Common myeloid progenitor, CD34-positive (primary cell): ENCODE results near the gene OXLD1.

Experiments used
- CTCF ChIA-PET: fragments of 350-600 bp; sonication (Branson Sonifier 250); formaldehyde crosslinking; loops from one replicate; lab custom pipeline; 2021; ENCODE audit warnings: antibody characterized with exemption; lab: Charles Lee
- POLR2A ChIA-PET: fragments of 350-600 bp; sonication (Branson Sonifier 250); formaldehyde crosslinking; loops from one replicate; lab custom pipeline; 2021; ENCODE audit warnings: antibody characterized with exemption; lab: Charles Lee
- DNase-seq, 3 donors: peaks; one replicate each; pipeline versions ENCODE4 v3.0.0 to v3.0.0-alpha.2; 2013
- H3K27ac ChIP-seq, 2 experiments: 1 replicate in 1 of 2; 2 replicates in 1 of 2; pipeline ENCODE4 v1.7.0; 2013; ENCODE audit warnings: inconsistent platforms in 2 of 2, low read length in 2 of 2, mild to moderate bottlenecking in 2 of 2, low read depth in 1 of 2, moderate library complexity in 1 of 2; ENCODE audit not compliant: severe bottlenecking in 2 of 2, insufficient read depth in 1 of 2, poor library complexity in 1 of 2
- H3K27me3 ChIP-seq, 5 experiments: replicated peaks in 2 of 5; 1 replicate in 3 of 5; 2 replicates in 2 of 5; pipeline versions ENCODE4 v1.6.1 to v1.7.0; 2013; ENCODE audit warnings: low read length in 4 of 5, mild to moderate bottlenecking in 2 of 5, moderate library complexity in 2 of 5, inconsistent platforms in 1 of 5; ENCODE audit not compliant: insufficient read depth in 5 of 5, control insufficient read depth in 4 of 5
- H3K36me3 ChIP-seq, 4 experiments: 1 replicate in 2 of 4; 2 replicates in 2 of 4; pipeline versions ENCODE4 v1.6.1 to v1.7.0; 2013; ENCODE audit warnings: low read length in 3 of 4, control low read depth in 1 of 4, mild to moderate bottlenecking in 1 of 4; ENCODE audit not compliant: control insufficient read depth in 4 of 4, insufficient read depth in 4 of 4
- H3K4me1 ChIP-seq, 4 experiments: 1 replicate in 3 of 4; 2 replicates in 1 of 4; pipeline versions ENCODE4 v1.6.1 to v1.7.1; 2013; ENCODE audit warnings: low read length in 3 of 4, mild to moderate bottlenecking in 3 of 4, control low read depth in 1 of 4, inconsistent platforms in 1 of 4, moderate library complexity in 1 of 4; ENCODE audit not compliant: control insufficient read depth in 4 of 4, insufficient read depth in 4 of 4; ENCODE audit errors: control extremely low read depth in 1 of 4
- H3K4me3 ChIP-seq, 7 experiments: 1 replicate in 4 of 7; 2 replicates in 3 of 7; pipeline versions ENCODE4 v1.5.1 to v1.7.0; 2013; ENCODE audit warnings: mild to moderate bottlenecking in 7 of 7, low read length in 6 of 7, moderate library complexity in 6 of 7, inconsistent platforms in 2 of 7, low read depth in 2 of 7, control low read depth in 1 of 7; ENCODE audit not compliant: insufficient read depth in 4 of 7, control insufficient read depth in 1 of 7; ENCODE audit errors: extremely low read depth in 1 of 7
- H3K9me3 ChIP-seq, 5 experiments: 1 replicate in 4 of 5; 2 replicates in 1 of 5; pipeline versions ENCODE4 v1.6.1 to v1.7.1; 2013; ENCODE audit warnings: low read length in 4 of 5, mild to moderate bottlenecking in 2 of 5, inconsistent platforms in 1 of 5, low read depth in 1 of 5, moderate library complexity in 1 of 5; ENCODE audit not compliant: control insufficient read depth in 4 of 5, insufficient read depth in 2 of 5; ENCODE audit errors: control extremely low read depth in 1 of 5
- WGBS: methylation state at CpG from one replicate; pipeline ENCODE4 v1.1.5; 2013; ENCODE audit not compliant: insufficient coverage; 5-methylcytosine and 5-hydroxymethylcytosine counted together

Gene OXLD1

DNA sequence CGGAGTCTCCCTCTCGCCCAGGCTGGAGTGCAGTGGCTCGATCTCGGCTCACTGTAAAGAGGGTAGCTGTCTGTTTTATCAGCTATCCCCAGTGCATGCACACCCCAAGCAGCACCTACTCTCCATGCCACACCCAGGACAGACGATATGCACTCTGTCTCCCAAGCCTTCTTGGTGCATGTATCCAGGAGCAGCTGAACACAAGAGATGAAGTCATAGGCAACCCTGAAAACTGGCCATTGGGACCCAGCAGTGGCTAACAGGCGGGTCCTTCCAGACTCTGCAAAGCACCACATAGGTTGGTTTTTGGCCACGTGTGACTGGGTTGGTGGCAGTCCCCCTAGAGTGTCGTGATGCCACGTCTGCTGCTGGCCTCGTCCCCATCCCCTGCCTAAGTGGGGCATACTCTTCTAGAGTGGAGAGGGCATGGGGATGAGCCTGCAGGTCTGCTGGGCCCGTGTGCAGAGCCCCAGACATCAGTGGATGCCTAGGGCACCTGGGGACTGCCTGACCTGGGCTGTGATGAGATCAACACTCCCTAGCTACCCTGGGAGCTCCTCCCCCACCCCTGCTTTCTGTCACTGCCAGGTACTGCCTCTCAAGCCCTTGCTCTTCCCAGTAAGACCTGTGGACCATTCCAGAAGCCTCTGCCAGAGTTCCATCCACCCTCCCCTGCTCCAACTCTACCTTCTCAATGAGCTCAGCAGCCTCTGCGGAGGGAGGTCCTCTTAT is 19.4 kb downstream of the OXLD1 start:
- H3K27me3 ChIP-seq, result peaks cover 0 to 35% (median 14%) of the 10 kb centered on the region in 5 experiments
- no peak overlapping the region for H3K27ac ChIP-seq
- H3K36me3 ChIP-seq, result peaks cover 0 to 6% (median 0%) of the 10 kb centered on the region in 4 experiments
- no peak for DNase-seq
- ChIA-PET CTCF (no interaction called here), POLR2A (no interaction called here)
- 89% methylated on average over 8 of the region's 12 CpGs for WGBS
- peaks cover 0 to 13% (median 8%) of the 10 kb centered on the region in 5 experiments for H3K9me3 ChIP-seq
- H3K4me1 ChIP-seq, result peaks cover 0 to 1% (median 0%) of the 10 kb centered on the region in 4 experiments
- H3K4me3 ChIP-seq, result no peak overlapping the region

DNA sequence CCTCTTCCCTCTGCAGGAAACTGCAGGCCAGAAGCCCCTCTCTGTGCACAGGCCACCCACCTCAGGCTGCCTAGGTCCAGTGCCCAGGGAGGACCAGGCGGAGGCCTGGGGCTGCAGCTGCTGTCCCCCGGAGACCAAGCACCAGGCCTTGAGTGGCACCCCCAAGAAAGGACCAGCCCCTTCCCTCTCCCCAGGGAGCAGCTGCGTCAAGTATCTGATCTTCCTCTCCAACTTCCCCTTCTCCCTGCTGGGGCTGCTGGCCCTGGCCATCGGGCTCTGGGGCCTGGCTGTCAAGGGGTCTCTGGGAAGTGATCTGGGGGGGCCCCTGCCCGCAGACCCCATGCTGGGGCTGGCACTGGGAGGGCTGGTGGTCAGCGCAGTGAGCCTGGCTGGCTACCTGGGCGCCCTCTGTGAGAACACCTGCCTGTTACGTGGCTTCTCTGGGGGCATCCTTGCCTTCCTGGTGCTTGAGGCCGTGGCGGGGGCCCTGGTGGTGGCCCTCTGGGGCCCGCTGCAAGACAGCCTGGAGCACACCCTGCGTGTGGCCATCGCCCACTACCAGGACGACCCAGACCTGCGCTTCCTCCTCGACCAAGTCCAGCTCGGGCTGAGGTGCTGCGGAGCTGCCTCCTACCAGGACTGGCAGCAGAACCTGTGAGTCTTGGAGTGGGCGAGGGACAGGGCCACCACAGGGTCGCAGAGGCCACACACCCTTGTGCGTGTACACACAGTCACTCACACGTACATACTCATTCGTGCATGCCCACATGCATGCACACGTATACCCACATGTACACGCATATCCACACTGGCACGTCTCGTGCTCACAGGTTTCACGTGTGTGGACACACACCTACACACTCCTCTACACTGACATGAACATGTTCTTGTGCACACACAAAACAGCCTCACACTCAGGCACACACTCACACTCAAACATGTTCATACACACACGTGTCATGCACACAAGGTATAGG is 21.1 kb downstream of the OXLD1 start:
- ChIA-PET CTCF (no interaction called here), POLR2A (interaction anchor here (0.6 kb wide), 1 partner anchor 21 kb away, joined by 3 read pairs; the partner anchor contains the start of genes CCDC137 and OXLD1)
- DNase-seq, result no peak
- WGBS, result 90% methylated on average over 23 of the region's 29 CpGs
- peaks cover 0 to 1% (median 0%) of the 10 kb centered on the region in 4 experiments for H3K4me1 ChIP-seq
- peaks cover 0 to 4% (median 0%) of the 10 kb centered on the region in 4 experiments for H3K36me3 ChIP-seq
- H3K27ac ChIP-seq, result no peak overlapping the region
- peaks cover 0 to 13% (median 8%) of the 10 kb centered on the region in 5 experiments for H3K9me3 ChIP-seq
- peaks cover 0 to 34% (median 14%) of the 10 kb centered on the region in 5 experiments for H3K27me3 ChIP-seq
- no peak overlapping the region for H3K4me3 ChIP-seq

DNA sequence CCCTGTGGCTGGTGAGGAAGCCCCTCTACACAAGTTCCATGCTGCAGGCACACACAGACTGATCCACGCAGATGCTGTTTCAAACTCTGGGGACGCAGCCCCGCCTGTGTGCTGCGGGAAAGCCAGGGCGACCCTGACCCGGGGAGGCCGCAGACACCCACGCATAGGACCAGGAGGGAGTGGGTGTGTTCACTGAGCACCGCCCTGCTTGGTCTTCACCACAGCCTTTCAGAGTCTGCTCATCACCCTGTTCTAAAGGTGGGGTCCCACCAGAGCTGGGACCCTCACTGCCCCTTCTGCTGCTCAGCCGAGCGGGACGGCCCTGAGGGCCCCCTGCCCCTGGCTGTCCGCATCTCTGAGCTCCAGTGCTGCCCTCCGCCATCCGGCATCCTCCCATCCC is 21.9 kb downstream of the OXLD1 start:
- Histone ChIP-seq H3K36me3 (peaks cover 0 to 4% (median 0%) of the 10 kb centered on the region in 4 experiments), H3K4me1 (peaks cover 0 to 1% (median 0%) of the 10 kb centered on the region in 4 experiments), H3K27ac (no peak overlapping the region), H3K9me3 (peaks cover 0 to 13% (median 8%) of the 10 kb centered on the region in 5 experiments), H3K4me3 (no peak overlapping the region), H3K27me3 (peaks cover 0 to 28% (median 14%) of the 10 kb centered on the region in 5 experiments)
- POLR2A ChIA-PET, result no interaction called here
- CTCF ChIA-PET, result no interaction called here
- DNase-seq, result no peak
- 98% methylated on average over 14 of the region's 15 CpGs for WGBS

DNA sequence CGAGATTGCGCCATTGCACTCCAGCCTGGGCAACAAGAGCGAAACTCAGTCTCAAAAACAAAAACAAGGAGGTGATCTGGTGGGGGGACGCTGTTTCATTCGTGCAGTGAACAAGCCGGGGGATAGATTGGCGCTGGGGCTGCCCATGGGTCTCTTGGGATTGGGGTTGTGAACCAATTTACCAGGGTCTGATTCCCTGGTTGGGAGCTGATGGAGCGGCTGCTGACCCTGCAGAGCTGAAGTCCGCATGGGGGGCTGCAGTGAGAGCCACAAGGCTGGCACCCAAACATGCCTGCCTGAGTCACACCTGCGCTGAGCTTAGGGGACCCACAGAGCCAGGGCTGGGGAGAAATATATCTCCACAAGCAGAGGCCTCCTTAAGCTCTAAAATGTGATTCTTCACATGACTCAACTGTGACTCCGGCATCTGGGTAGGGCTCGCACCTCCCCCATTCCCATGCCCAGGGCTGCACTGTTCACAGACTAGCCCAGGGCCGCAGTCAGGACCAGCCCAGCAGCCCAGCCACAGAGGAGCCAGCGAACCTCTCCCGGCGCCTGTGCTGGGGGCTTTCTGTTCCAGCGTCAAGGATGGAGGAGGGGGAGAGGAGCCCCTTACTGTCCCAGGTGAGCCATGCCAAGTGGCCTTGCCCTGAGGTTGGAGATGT is 24.4 kb downstream of the OXLD1 start:
- Histone ChIP-seq H3K4me1 (peaks cover 0 to 5% (median 2%) of the 10 kb centered on the region in 4 experiments), H3K9me3 (no peaks in the 10 kb centered on the region), H3K27me3 (peaks cover 0 to 4% (median 0%) of the 10 kb centered on the region in 5 experiments), H3K4me3 (no peak overlapping the region), H3K36me3 (no peaks in the 10 kb centered on the region), H3K27ac (no peak overlapping the region)
- ChIA-PET CTCF (no interaction called here), POLR2A (no interaction called here)
- DNase-seq, result no peak
- WGBS, result 93% methylated on average over 14 of the region's 17 CpGs

GRCh38 chr17:81640011-81640410 is 26.4 kb downstream of the OXLD1 start:
- Histone ChIP-seq H3K4me1 (peaks cover 3 to 17% (median 13%) of the 10 kb centered on the region in 4 experiments), H3K27ac (no peak overlapping the region), H3K27me3 (no peaks in the 10 kb centered on the region), H3K9me3 (no peaks in the 10 kb centered on the region), H3K4me3 (no peak overlapping the region), H3K36me3 (no peaks in the 10 kb centered on the region)
- 94% methylated on average over 8 of the region's 9 CpGs for WGBS
- POLR2A ChIA-PET, result interaction anchor here (0.6 kb wide), 1 partner anchor 631 kb away, joined by 4 read pairs; no protein-coding TSS in a partner anchor
- no peak for DNase-seq
- CTCF ChIA-PET, result interaction anchor here (0.6 kb wide), 1 partner anchor 46 kb away, joined by 3 read pairs; no protein-coding TSS in a partner anchor

DNA sequence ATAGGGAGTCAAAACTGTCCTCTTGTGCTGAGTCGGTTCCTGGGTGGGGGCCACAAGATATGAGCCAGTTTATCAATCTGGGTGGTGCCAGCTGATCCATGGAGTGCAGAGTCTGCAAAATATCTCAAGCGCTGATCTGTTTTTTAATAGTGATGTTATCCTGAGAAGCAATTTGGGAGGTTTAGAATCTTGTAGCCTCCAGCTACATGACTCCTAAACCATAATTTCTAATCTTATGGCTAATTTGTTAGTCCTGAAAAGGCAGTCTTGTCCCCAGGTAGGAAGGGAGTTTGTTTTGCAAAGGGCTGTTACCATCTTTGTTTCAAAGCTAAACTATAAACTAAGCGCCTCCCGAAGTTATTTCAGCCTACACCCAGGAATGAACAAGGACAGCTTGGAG is 27.7 kb downstream of the OXLD1 start:
- H3K36me3 ChIP-seq, result no peaks in the 10 kb centered on the region
- H3K4me3 ChIP-seq, result no peak overlapping the region
- DNase-seq, result no peak
- H3K9me3 ChIP-seq, result no peaks in the 10 kb centered on the region
- WGBS, result 100% methylated on average over 1 of the region's 4 CpGs
- ChIA-PET POLR2A (no interaction called here), CTCF (no interaction called here)
- peaks cover 3 to 17% (median 13%) of the 10 kb centered on the region in 4 experiments for H3K4me1 ChIP-seq
- no peaks in the 10 kb centered on the region for H3K27me3 ChIP-seq
- H3K27ac ChIP-seq, result no peak overlapping the region
